WERI-Rb-1 (cell line): ENCODE measurements around the gene LIMCH1.
"Not testable (repeated sequence)": the region's sequence is repeated elsewhere in the genome, so short reads cannot be mapped to it uniquely, and the experiment has no call there.

Experiments
- DNase-seq: peaks from one replicate; pipeline ENCODE4 v3.0.0-alpha.2; 2020
- H3K27ac ChIP-seq: fragments of 250-450 bp; sonication (Bioruptor Pico); 2 replicates; pipeline ENCODE4 v1.5.1; 2020; ENCODE audit warnings: mild to moderate bottlenecking, moderate library complexity
- H3K27me3 ChIP-seq: fragments of 250-450 bp; sonication (Bioruptor Pico); 2 replicates; pipeline ENCODE4 v1.5.1; 2021; ENCODE audit warnings: mild to moderate bottlenecking, low read depth, moderate library complexity; ENCODE audit not compliant: insufficient read depth, severe bottlenecking
- H3K36me3 ChIP-seq: fragments of 250-450 bp; sonication (Bioruptor Pico); 2 replicates; pipeline ENCODE4 v1.5.1; 2020; ENCODE audit warnings: mild to moderate bottlenecking, moderate library complexity
- H3K4me3 ChIP-seq: 2 replicates; pipeline ENCODE4 v1.5.1; 2011; ENCODE audit warnings: low read depth, mild to moderate bottlenecking, control low read depth, low read length
- H3K9me3 ChIP-seq: fragments of 250-450 bp; sonication (Bioruptor Pico); 2 replicates; pipeline ENCODE4 v1.5.1; 2021; ENCODE audit warnings: mild to moderate bottlenecking, moderate library complexity; ENCODE audit not compliant: severe bottlenecking
- CTCF ChIP-seq: IDR thresholded peaks from 2 replicates; pipeline ENCODE4 v1.5.1; 2011; ENCODE audit warnings: low read depth, mild to moderate bottlenecking, control low read depth, inconsistent platforms, low read length

The LIMCH1 gene

DNA sequence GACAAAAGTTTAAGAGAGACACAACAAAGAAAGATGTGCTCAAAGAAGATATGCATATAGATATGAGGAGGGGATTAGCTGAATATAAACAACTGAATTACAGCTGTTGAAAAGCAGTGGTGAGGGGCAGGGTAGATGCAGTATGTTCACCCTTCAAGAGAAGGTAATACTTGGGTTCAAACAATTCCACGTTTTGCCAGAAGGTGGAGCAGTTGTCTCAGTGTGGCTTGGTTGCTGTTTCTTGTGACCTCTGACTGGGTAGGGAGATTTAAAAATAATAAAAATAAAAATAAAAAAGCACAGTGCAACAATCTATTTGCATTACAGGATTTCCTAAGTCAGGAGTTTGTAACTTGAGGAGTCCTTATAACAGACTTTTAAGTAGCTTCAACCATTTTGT is 187.3 kb downstream of the LIMCH1 start:
- Histone ChIP-seq H3K27ac (no peak overlapping the region), H3K4me3 (no peak overlapping the region), H3K27me3 (no peaks in the 10 kb centered on the region), H3K36me3 (no peaks in the 10 kb centered on the region), H3K9me3 (no peaks in the 10 kb centered on the region)
- peak; percentile 72 for TF ChIP-seq CTCF
- DNase-seq: peak; percentile 44

DNA sequence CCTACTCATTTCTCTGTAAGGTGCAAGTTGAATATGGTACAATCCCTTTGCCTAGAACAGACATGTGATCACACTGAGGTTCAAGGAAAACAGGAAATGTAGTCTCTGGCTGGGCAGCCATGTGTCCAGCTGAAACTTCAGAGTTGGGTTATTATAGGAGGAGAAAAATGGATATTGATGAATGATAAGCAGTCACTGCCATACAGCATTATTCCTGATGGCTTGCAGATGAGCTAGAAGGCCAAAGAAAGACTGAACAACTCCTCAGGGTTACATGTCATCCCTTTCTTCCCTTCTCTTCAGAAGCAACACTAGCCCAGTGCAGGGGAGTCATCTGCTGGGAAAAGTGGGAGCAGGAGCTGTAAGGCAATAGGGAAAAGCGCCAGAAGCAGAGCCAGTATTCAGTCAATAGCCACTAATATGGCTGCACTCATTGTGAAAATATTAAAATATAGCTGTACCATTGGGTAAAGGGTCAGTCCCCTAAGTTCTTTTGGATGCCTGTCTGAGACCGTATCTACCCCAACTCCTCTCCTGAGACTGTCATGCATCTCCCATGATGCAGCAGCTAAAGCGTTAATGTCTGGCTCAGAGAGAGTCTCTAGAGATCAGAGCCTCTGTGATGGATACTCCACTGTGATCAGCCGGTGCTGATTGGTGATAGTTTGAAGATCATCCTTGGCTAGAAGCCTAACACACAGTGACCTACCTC is 190.1 kb downstream of the LIMCH1 start:
- H3K27me3 ChIP-seq: no peaks in the 10 kb centered on the region
- no peak for TF ChIP-seq CTCF
- no peaks in the 10 kb centered on the region for H3K9me3 ChIP-seq
- H3K4me3 ChIP-seq: no peak overlapping the region
- no peaks in the 10 kb centered on the region for H3K36me3 ChIP-seq
- DNase-seq: no peak
- no peak overlapping the region for H3K27ac ChIP-seq

GRCh38 chr4:41728573-41728913 is 190.6 kb downstream of the LIMCH1 start:
- Histone ChIP-seq H3K27ac (no peak overlapping the region), H3K27me3 (no peaks in the 10 kb centered on the region), H3K36me3 (no peaks in the 10 kb centered on the region), H3K9me3 (no peaks in the 10 kb centered on the region), H3K4me3 (no peak overlapping the region)
- DNase-seq: no peak
- no peak for TF ChIP-seq CTCF

GRCh38 chr4:41731569-41732126 is 193.7 kb downstream of the LIMCH1 start:
- Histone ChIP-seq H3K27ac (no peak overlapping the region), H3K36me3 (no peaks in the 10 kb centered on the region), H3K9me3 (no peaks in the 10 kb centered on the region), H3K27me3 (no peaks in the 10 kb centered on the region), H3K4me3 (no peak overlapping the region)
- DNase-seq: no peak
- no peak for TF ChIP-seq CTCF

DNA sequence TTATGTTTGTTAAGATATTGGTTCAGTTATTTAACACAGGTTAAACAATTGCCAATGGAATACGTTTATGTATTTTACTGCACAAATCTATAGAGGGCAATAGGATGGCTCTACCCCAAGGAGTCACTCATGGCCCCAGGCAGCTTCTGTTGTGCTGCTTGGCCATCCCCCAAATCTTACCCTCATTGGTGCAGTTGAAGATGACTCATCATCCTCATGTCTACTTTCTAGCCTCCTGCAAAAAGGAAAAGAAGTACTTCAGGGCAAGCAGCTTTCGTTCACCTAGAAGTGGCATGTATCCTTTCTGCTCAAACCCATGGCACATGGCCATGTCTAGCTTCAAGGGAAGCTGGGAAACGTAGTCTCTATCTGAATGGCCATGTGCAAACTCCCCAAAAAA is 196.4 kb downstream of the LIMCH1 start:
- DNase-seq: no peak
- no peaks in the 10 kb centered on the region for H3K27me3 ChIP-seq
- TF ChIP-seq CTCF: no peak

DNA sequence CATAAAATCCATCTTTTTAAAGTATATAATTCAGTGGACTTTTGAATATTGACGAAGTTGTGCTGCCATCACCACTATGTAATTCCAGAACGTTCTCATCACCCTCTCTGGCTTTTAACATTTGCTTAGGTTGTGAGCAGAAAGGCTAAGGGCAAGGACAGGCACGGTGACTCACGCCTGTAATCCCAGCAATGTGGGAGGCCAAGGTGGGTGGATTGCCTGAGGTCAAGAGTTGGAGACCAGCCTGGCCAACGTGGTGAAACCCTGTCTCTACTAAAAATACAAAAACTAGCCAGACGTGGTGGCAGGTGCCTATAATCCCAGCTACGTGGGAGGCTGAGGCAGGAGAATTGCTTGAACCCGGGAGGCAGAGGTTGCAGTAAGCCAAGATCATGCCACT is 199.5 kb downstream of the LIMCH1 start:
- H3K4me3 ChIP-seq, H3K9me3 ChIP-seq, H3K27me3 ChIP-seq, H3K36me3 ChIP-seq, DNase-seq, H3K27ac ChIP-seq: not testable (repeated sequence)

More for the DNA sequence above, 196.4 kb downstream of the LIMCH1 start:
- no peaks in the 10 kb centered on the region for H3K9me3 ChIP-seq
- H3K27ac ChIP-seq: no peak overlapping the region
- no peaks in the 10 kb centered on the region for H3K36me3 ChIP-seq
- H3K4me3 ChIP-seq: no peak overlapping the region
